Erythroblast (primary cell): ENCODE results near the gene GATA5.

Experiments used
- GATA1 ChIP-seq: IDR thresholded peaks from 2 replicates; pipeline ENCODE4 v1.6.1; 2011; ENCODE audit warnings: low read depth, mild to moderate bottlenecking, control low read depth, low read length, moderate library complexity
- POLR2A ChIP-seq: IDR thresholded peaks from 2 replicates; pipeline ENCODE4 v1.6.1; 2011; ENCODE audit warnings: mild to moderate bottlenecking, low read length

- TF ChIP-seq POLR2A, result no peak
- TF ChIP-seq GATA1, result no peak
Measured at GRCh38 chr20:62498874-62499273, 23.1 kb upstream of the GATA5 start.
